Activated CD8-positive, alpha-beta T cell treated with anti-CD3 and anti-CD28 coated beads, Interleukin-2, amount 10 ng/mL, durations not matched to agents 7 days and 5 days (primary cell): ENCODE data around the gene LILRA5. TPM values are rescaled to one million over a fixed set of nuclear protein-coding genes. Genes with fewer than 3 reads are reported as not detected.

Source experiments
- ATAC-seq: fragments of 150-1000 bp; cut with Tn5 transposase; one replicate; pipeline ENCODE4 v1.10.0; 2021; ENCODE audit warnings: moderate library complexity
- CTCF ChIA-PET: fragments of 350-600 bp; sonication (Branson Sonifier 250); formaldehyde crosslinking; loops from one replicate; lab custom pipeline; 2021; ENCODE audit warnings: antibody characterized with exemption; lab: Charles Lee
- POLR2A ChIA-PET: fragments of 350-600 bp; sonication (Branson Sonifier 250); formaldehyde crosslinking; loops from one replicate; lab custom pipeline; 2021; ENCODE audit warnings: antibody characterized with exemption; lab: Charles Lee
- DNase-seq: peaks from one replicate; pipeline ENCODE4 v3.0.0-alpha.2; 2020
- H3K27ac Mint-ChIP-seq: one replicate; pipeline ENCODE4 v1.8.0; 2021; ENCODE audit warnings: mild to moderate bottlenecking, mixed read lengths
- H3K27me3 Mint-ChIP-seq: one replicate; pipeline ENCODE4 v1.8.0; 2021; ENCODE audit warnings: low read depth, mixed read lengths
- H3K36me3 Mint-ChIP-seq: one replicate; pipeline ENCODE4 v1.8.0; 2021; ENCODE audit warnings: low read depth, mixed read lengths
- H3K4me1 Mint-ChIP-seq: one replicate; pipeline ENCODE4 v1.8.0; 2021; ENCODE audit warnings: low read depth, mixed read lengths
- H3K4me3 Mint-ChIP-seq: one replicate; pipeline ENCODE4 v1.8.0; 2021; ENCODE audit warnings: mild to moderate bottlenecking, mixed read lengths
- H3K9me3 Mint-ChIP-seq: one replicate; pipeline ENCODE4 v1.8.0; 2022; ENCODE audit warnings: mixed read lengths; ENCODE audit not compliant: insufficient read depth
- total RNA-seq, 2 experiments: library from RNA; stranded (reverse); gene quantifications; one replicate each; pipeline ENCODE4 v1.2.3, GENCODE V29; 2021

LILRA5 gene
- total RNA-seq, 2 experiments from 2014 or later = not detected

DNA sequence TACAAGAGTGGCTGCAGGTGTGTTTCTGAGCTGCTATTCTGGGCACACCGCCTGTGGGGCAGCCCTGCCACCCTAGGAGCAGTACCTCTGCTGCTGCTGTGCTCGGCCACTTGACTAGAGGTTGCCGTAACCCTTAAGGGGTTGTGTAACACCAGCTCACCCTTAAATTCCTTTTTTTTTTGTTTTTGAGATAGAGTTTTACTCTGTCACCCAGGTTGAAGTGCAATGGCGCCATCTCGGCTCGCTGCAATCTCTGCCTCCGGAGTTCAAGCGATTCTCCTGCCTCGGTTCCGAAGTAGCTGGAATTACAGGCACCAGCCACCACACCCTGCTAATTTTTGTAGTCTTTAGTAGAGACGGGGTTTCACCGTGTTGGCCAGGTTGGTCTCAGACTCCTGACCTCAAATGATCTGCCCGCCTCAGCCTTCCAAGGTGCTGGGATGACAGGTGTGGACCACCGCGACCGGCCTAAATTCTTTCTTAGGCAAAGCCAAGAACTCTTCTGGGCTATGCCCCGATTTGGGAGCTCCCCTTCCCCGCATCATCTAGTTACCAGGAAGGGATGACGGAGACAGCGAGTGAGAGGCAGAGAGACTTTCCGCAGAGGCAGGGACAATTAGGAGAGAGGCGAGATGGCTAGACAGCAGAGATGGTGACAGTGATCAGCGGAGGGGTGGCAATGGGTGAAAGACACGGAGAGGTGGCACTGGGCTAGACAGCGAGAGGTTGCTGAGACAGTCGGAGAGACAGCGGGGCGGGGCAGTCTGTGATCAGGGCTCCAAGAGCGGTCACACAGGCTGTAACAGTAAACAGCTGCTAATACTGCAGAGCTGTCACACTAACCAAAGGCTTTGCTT lies 4.4 kb upstream of the LILRA5 start:
- no peaks in the 10 kb centered on the region for H3K9me3 Mint-ChIP-seq
- ATAC-seq = no peak
- ChIA-PET POLR2A (no interaction called here), CTCF (interaction anchor here (0.9 to 3.0 kb wide), 2 partner anchors 73 to 99 kb away, joined by 4 to 12 read pairs; no protein-coding TSS in a partner anchor)
- H3K4me3 Mint-ChIP-seq = no peak overlapping the region
- H3K36me3 Mint-ChIP-seq = no peaks in the 10 kb centered on the region
- DNase-seq = no peak
- H3K27ac Mint-ChIP-seq = no peak overlapping the region
- peaks cover 28% of the 10 kb centered on the region for H3K27me3 Mint-ChIP-seq
- peaks cover 5% of the 10 kb centered on the region for H3K4me1 Mint-ChIP-seq

DNA sequence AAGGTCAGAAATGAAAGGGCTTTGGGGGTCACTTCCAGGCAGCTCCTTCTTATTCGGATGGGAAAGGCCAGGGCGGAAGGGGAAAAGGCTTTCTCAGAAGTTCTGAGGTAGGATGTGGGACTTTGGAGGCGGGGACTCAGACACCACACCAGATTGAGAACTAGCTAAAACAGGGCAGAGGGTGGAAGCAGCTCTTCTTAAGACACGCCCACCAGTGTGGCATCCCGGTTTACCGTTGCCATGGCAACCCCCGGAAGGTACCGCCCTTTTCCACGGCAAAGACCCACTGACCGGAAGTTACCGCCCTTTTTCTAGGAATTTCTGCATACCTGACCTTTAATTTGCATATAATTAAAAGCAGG lies 3.8 kb upstream of the LILRA5 start:
- Mint-ChIP-seq H3K4me1 (peaks cover 5% of the 10 kb centered on the region), H3K27ac (no peak overlapping the region), H3K27me3 (peaks cover 26% of the 10 kb centered on the region), H3K36me3 (no peaks in the 10 kb centered on the region), H3K4me3 (no peak overlapping the region), H3K9me3 (no peaks in the 10 kb centered on the region)
- ChIA-PET CTCF (interaction anchor here (0.9 to 3.0 kb wide), 2 partner anchors 74 to 99 kb away, joined by 4 to 12 read pairs; no protein-coding TSS in a partner anchor), POLR2A (no interaction called here)
- DNase-seq (peak; percentile 39), ATAC-seq (no peak)

GRCh38 chr19:54315956-54316355 lies 3.0 kb upstream of the LILRA5 start:
- Mint-ChIP-seq H3K4me3 (no peak overlapping the region), H3K36me3 (no peaks in the 10 kb centered on the region), H3K9me3 (no peaks in the 10 kb centered on the region), H3K4me1 (peaks cover 5% of the 10 kb centered on the region), H3K27me3 (peaks cover 22% of the 10 kb centered on the region), H3K27ac (no peak overlapping the region)
- ATAC-seq (no peak), DNase-seq (no peak)
- ChIA-PET POLR2A (no interaction called here), CTCF (interaction anchor here (0.9 to 3.0 kb wide), 2 partner anchors 74 to 100 kb away, joined by 4 to 12 read pairs; no protein-coding TSS in a partner anchor)

GRCh38 chr19:54312011-54312410 lies 955 bp downstream of the LILRA5 start:
- Mint-ChIP-seq H3K27ac (no peak overlapping the region), H3K4me3 (no peak overlapping the region), H3K4me1 (peaks cover 5% of the 10 kb centered on the region), H3K9me3 (no peaks in the 10 kb centered on the region), H3K27me3 (peaks cover 16% of the 10 kb centered on the region), H3K36me3 (no peaks in the 10 kb centered on the region)
- ATAC-seq (no peak), DNase-seq (no peak)
- CTCF ChIA-PET = no interaction called here
- POLR2A ChIA-PET = no interaction called here

DNA sequence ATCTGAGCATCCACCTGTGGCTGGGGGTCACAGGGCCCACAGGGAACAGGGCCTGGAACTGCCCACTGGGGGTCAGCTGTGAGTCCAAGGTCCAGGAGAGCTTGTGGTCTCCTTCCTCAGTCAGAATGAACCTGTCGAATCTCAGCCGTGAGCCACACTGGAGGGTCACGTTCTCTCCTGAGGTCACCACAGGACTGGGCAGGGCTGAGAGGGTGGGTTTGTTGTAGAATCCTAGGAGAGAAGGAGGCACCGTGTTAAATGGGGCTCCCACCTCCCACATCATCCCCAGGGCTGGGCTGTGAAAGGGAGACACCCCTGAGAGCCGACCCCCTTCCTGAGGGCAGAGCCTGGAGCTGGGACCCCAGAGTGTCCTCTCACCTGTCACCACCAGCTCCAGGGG lies 1.5 kb downstream of the LILRA5 start:
- Mint-ChIP-seq H3K27ac (no peak overlapping the region), H3K27me3 (peaks cover 16% of the 10 kb centered on the region), H3K4me3 (no peak overlapping the region), H3K36me3 (no peaks in the 10 kb centered on the region), H3K9me3 (no peaks in the 10 kb centered on the region), H3K4me1 (peaks cover 1% of the 10 kb centered on the region)
- no peak for DNase-seq
- ATAC-seq = no peak
- POLR2A ChIA-PET = no interaction called here
- CTCF ChIA-PET = no interaction called here

- ChIA-PET CTCF (no interaction called here), POLR2A (no interaction called here)
- no peak overlapping the region for H3K4me3 Mint-ChIP-seq
- ATAC-seq (no peak), DNase-seq (no peak)
- peaks cover 2% of the 10 kb centered on the region for H3K4me1 Mint-ChIP-seq
- H3K27me3 Mint-ChIP-seq = peaks cover 16% of the 10 kb centered on the region
- H3K36me3 Mint-ChIP-seq = no peaks in the 10 kb centered on the region
- H3K9me3 Mint-ChIP-seq = no peaks in the 10 kb centered on the region
- H3K27ac Mint-ChIP-seq = no peak overlapping the region
Observed at GRCh38 chr19:54310543-54310942, 2.4 kb downstream of the LILRA5 start.

- POLR2A ChIA-PET = no interaction called here
- no peak for ATAC-seq
- no peak overlapping the region for H3K4me3 Mint-ChIP-seq
- no peak for DNase-seq
- CTCF ChIA-PET = no interaction called here
- no peak overlapping the region for H3K27ac Mint-ChIP-seq
- peaks cover 16% of the 10 kb centered on the region for H3K27me3 Mint-ChIP-seq
- H3K9me3 Mint-ChIP-seq = no peaks in the 10 kb centered on the region
- peaks cover 9% of the 10 kb centered on the region for H3K4me1 Mint-ChIP-seq
- no peaks in the 10 kb centered on the region for H3K36me3 Mint-ChIP-seq
Observed at GRCh38 chr19:54309811-54310210, 3.2 kb downstream of the LILRA5 start.

GRCh38 chr19:54307389-54308020 lies 5.5 kb downstream of the LILRA5 start:
- no peak overlapping the region for H3K4me3 Mint-ChIP-seq
- ChIA-PET POLR2A (no interaction called here), CTCF (no interaction called here)
- DNase-seq (no peak), ATAC-seq (no peak)
- peaks cover 29% of the 10 kb centered on the region for H3K4me1 Mint-ChIP-seq
- no peaks in the 10 kb centered on the region for H3K36me3 Mint-ChIP-seq
- no peak overlapping the region for H3K27ac Mint-ChIP-seq
- peaks cover 4% of the 10 kb centered on the region for H3K27me3 Mint-ChIP-seq
- H3K9me3 Mint-ChIP-seq = no peaks in the 10 kb centered on the region

GRCh38 chr19:54305141-54305540 lies 7.8 kb downstream of the LILRA5 start:
- CTCF ChIA-PET = no interaction called here
- peaks cover 33% of the 10 kb centered on the region for H3K4me1 Mint-ChIP-seq
- no peak for ATAC-seq
- H3K4me3 Mint-ChIP-seq = no peak overlapping the region
- H3K27me3 Mint-ChIP-seq = peaks cover 7% of the 10 kb centered on the region
- no peaks in the 10 kb centered on the region for H3K36me3 Mint-ChIP-seq
- no peak overlapping the region for H3K27ac Mint-ChIP-seq
- H3K9me3 Mint-ChIP-seq = no peaks in the 10 kb centered on the region
- DNase-seq = no peak
- POLR2A ChIA-PET = no interaction called here

GRCh38 chr19:54302257-54302656 lies 10.7 kb downstream of the LILRA5 start:
- no peaks in the 10 kb centered on the region for H3K36me3 Mint-ChIP-seq
- H3K9me3 Mint-ChIP-seq = no peaks in the 10 kb centered on the region
- H3K4me3 Mint-ChIP-seq = no peak overlapping the region
- ATAC-seq (no peak), DNase-seq (no peak)
- H3K27me3 Mint-ChIP-seq = peaks cover 9% of the 10 kb centered on the region
- no peak overlapping the region for H3K27ac Mint-ChIP-seq
- CTCF ChIA-PET = no interaction called here
- H3K4me1 Mint-ChIP-seq = peaks cover 33% of the 10 kb centered on the region
- POLR2A ChIA-PET = no interaction called here

GRCh38 chr19:54299515-54299914 lies 13.5 kb downstream of the LILRA5 start:
- ChIA-PET POLR2A (no interaction called here), CTCF (interaction anchor here (0.5 to 0.6 kb wide), 2 partner anchors 33 to 35 kb away, joined by 3 read pairs; no protein-coding TSS in a partner anchor)
- no peak for ATAC-seq
- H3K4me1 Mint-ChIP-seq = peaks cover 20% of the 10 kb centered on the region
- H3K9me3 Mint-ChIP-seq = no peaks in the 10 kb centered on the region
- no peaks in the 10 kb centered on the region for H3K36me3 Mint-ChIP-seq
- H3K27ac Mint-ChIP-seq = no peak overlapping the region
- peaks cover 9% of the 10 kb centered on the region for H3K27me3 Mint-ChIP-seq
- no peak for DNase-seq
- H3K4me3 Mint-ChIP-seq = no peak overlapping the region

DNA sequence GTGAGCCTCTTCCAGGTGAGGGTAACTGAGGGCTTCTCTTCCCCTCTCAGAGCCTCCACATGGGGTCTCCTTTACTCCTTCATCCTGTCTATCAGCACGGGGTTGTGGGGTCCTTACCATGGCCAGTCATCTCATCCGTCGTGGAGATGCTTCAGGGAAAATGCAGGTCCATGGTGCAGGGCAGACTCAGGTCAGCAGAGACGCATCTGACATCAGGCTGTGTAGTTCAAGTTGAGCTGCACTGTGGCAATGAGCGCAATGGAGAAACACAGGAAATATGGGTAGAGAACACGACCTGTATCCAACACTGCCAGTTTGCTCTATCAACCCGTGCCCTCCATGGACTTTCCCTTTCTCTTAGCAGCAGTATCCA lies 13.9 kb downstream of the LILRA5 start:
- ATAC-seq (no peak), DNase-seq (no peak)
- Mint-ChIP-seq H3K4me3 (no peak overlapping the region), H3K36me3 (no peaks in the 10 kb centered on the region), H3K4me1 (peaks cover 16% of the 10 kb centered on the region), H3K27ac (no peak overlapping the region), H3K27me3 (peaks cover 13% of the 10 kb centered on the region), H3K9me3 (no peaks in the 10 kb centered on the region)
- POLR2A ChIA-PET = no interaction called here
- CTCF ChIA-PET = interaction anchor here (0.5 to 0.6 kb wide), 2 partner anchors 33 to 34 kb away, joined by 3 read pairs; no protein-coding TSS in a partner anchor
